Measurements from ENCODE around the gene ICA1. TPM values are rescaled to one million over a fixed set of nuclear protein-coding genes. Genes with fewer than 3 reads are reported as not detected.

ICA1 gene
- polyA plus RNA-seq, 3 donors, result 3.2 to 7.0 (median 4.2) TPM

GRCh38 chr7:8216334-8216690 is 45.7 kb downstream of the ICA1 start:
- no CpG with 5 or more reads among the region's 3 CpGs for WGBS (ENCODE audit: insufficient coverage)
- Histone ChIP-seq H3K9me3 (replicated peaks in 1 of 2; ENCODE audit: control insufficient read depth in 1 of 2, insufficient read depth in 1 of 2, low read length in 2 of 2) (no peaks in the 10 kb centered on the region), H4K20me1 (ENCODE audit: insufficient read depth, low read length) (no peaks in the 10 kb centered on the region), H3K4me3 (replicated peaks in 1 of 3; ENCODE audit: low read depth in 2 of 3, low read length in 3 of 3) (no peak overlapping the region), H3K9ac (ENCODE audit: insufficient read depth, low read length, poor library complexity, severe bottlenecking) (no peak overlapping the region), H3K79me2 (ENCODE audit: insufficient read depth, low read length) (no peaks in the 10 kb centered on the region), H3K36me3 (replicated peaks in 1 of 2; ENCODE audit: control insufficient read depth in 1 of 2, insufficient read depth in 2 of 2, low read length in 2 of 2) (peaks cover 0 to 5% of the 10 kb centered on the region in 2 donors), H2AFZ (ENCODE audit: insufficient read depth, low read depth, low read length, poor library complexity, severe bottlenecking) (no peak overlapping the region), H3K4me2 (replicated peaks; ENCODE audit: extremely low read depth, low read length, poor library complexity, severe bottlenecking) (no peak overlapping the region), H3K4me1 (ENCODE audit: control insufficient read depth in 1 of 2, insufficient read depth in 2 of 2, low read length in 2 of 2) (no peaks in the 10 kb centered on the region), H3K27me3 (ENCODE audit: control insufficient read depth in 2 of 2, insufficient read depth in 2 of 2, low read length in 2 of 2) (no peaks in the 10 kb centered on the region), H3K27ac (ENCODE audit: low read depth in 1 of 2, low read length in 2 of 2) (no peak overlapping the region)
- Mint-ChIP-seq H3K27me3 (ENCODE audit: low read depth in 3 of 3) (peaks cover 0 to 2% (median 0%) of the 10 kb centered on the region in 3 donors), H3K36me3 (peaks cover 5 to 17% of the 10 kb centered on the region in 2 donors), H3K27ac (no peak overlapping the region), H3K9me3 (no peaks in the 10 kb centered on the region), H3K4me3 (no peak overlapping the region), H3K4me1 (peaks cover 4% of the 10 kb centered on the region)
- intact Hi-C loops (cut with micrococcal nuclease), result loop anchor here (5.0 to 10.0 kb wide), 2 partner anchors 622 to 624 kb away; no protein-coding TSS in a partner anchor
- no peak for TF ChIP-seq CTCF (IDR thresholded peaks at IDR 0.05)
- no peak for DNase-seq

GRCh38 chr7:8215648-8216333 is 46.2 kb downstream of the ICA1 start:
- peaks cover 5 to 19% of the 10 kb centered on the region in 2 donors for H3K36me3 Mint-ChIP-seq
- Histone ChIP-seq H3K4me2 (replicated peaks; ENCODE audit: extremely low read depth, low read length, poor library complexity, severe bottlenecking) (no peak overlapping the region), H4K20me1 (ENCODE audit: insufficient read depth, low read length) (no peaks in the 10 kb centered on the region), H3K27ac (ENCODE audit: low read depth in 1 of 2, low read length in 2 of 2) (no peak overlapping the region), H3K27me3 (ENCODE audit: control insufficient read depth in 2 of 2, insufficient read depth in 2 of 2, low read length in 2 of 2) (no peaks in the 10 kb centered on the region), H3K36me3 (replicated peaks in 1 of 2; ENCODE audit: control insufficient read depth in 1 of 2, insufficient read depth in 2 of 2, low read length in 2 of 2) (peaks cover 0 to 5% of the 10 kb centered on the region in 2 donors), H3K9me3 (replicated peaks in 1 of 2; ENCODE audit: control insufficient read depth in 1 of 2, insufficient read depth in 1 of 2, low read length in 2 of 2) (no peaks in the 10 kb centered on the region), H3K9ac (ENCODE audit: insufficient read depth, low read length, poor library complexity, severe bottlenecking) (no peak overlapping the region), H2AFZ (ENCODE audit: insufficient read depth, low read depth, low read length, poor library complexity, severe bottlenecking) (no peak overlapping the region), H3K4me1 (ENCODE audit: control insufficient read depth in 1 of 2, insufficient read depth in 2 of 2, low read length in 2 of 2) (no peaks in the 10 kb centered on the region), H3K4me3 (replicated peaks in 1 of 3; ENCODE audit: low read depth in 2 of 3, low read length in 3 of 3) (no peak overlapping the region), H3K79me2 (ENCODE audit: insufficient read depth, low read length) (no peaks in the 10 kb centered on the region)
- no peak for TF ChIP-seq CTCF (IDR thresholded peaks at IDR 0.05)
- peaks cover 0 to 2% (median 0%) of the 10 kb centered on the region in 3 donors for H3K27me3 Mint-ChIP-seq (ENCODE audit: low read depth in 3 of 3)
- H3K9me3 Mint-ChIP-seq, result no peaks in the 10 kb centered on the region
- no peak overlapping the region for H3K4me3 Mint-ChIP-seq
- H3K27ac Mint-ChIP-seq, result no peak overlapping the region
- DNase-seq, result no peak
- H3K4me1 Mint-ChIP-seq, result peaks cover 4% of the 10 kb centered on the region
- no CpG with 5 or more reads among the region's 6 CpGs for WGBS (ENCODE audit: insufficient coverage)
- intact Hi-C loops (cut with micrococcal nuclease), result loop anchor here (5.0 to 10.0 kb wide), 2 partner anchors 621 to 623 kb away; no protein-coding TSS in a partner anchor
